GM23338 (cell line): ENCODE measurements around the gene FBXO9. TPM values are rescaled to one million over a fixed set of nuclear protein-coding genes. Genes with fewer than 3 reads are reported as not detected.

Experiments
- ATAC-seq: fragments of 200-7000 bp; cut with Tn5 transposase; 3 replicates; pipeline ENCODE4 v1.9.1; 2020
- DNase-seq: peaks from one replicate; pipeline ENCODE4 v3.0.0-alpha.2; 2015; ENCODE audit warnings: low spot score
- H2AFZ ChIP-seq: fragments of 200-600 bp; sonication (generic); 2 replicates; pipeline ENCODE4 v1.8.0; 2016; ENCODE audit warnings: antibody characterized with exemption, mild to moderate bottlenecking, moderate library complexity
- H3F3A ChIP-seq: fragments of 200-600 bp; sonication (generic); replicated peaks from 2 replicates; pipeline ENCODE4 v1.8.0; 2017; ENCODE audit warnings: antibody characterized with exemption, mixed run types, low read depth
- H3K27ac ChIP-seq: fragments of 200-600 bp; sonication (generic); 2 replicates; pipeline ENCODE4 v1.6.1; 2016; ENCODE audit warnings: low read depth
- H3K27me3 ChIP-seq: fragments of 200-600 bp; sonication (generic); 2 replicates; pipeline ENCODE4 v1.8.0; 2016; ENCODE audit warnings: mild to moderate bottlenecking, mixed run types, moderate library complexity; ENCODE audit not compliant: insufficient read depth
- H3K36me3 ChIP-seq: fragments of 200-600 bp; sonication (generic); 2 replicates; pipeline ENCODE4 v1.8.0; 2016; ENCODE audit warnings: mild to moderate bottlenecking; ENCODE audit not compliant: insufficient read depth
- H3K4me1 ChIP-seq: fragments of 200-600 bp; sonication (generic); 2 replicates; pipeline ENCODE4 v1.8.0; 2016; ENCODE audit warnings: mild to moderate bottlenecking, moderate library complexity; ENCODE audit not compliant: insufficient read depth
- H3K4me2 ChIP-seq: fragments of 200-600 bp; sonication (generic); 2 replicates; pipeline ENCODE4 v1.7.1; 2017; ENCODE audit warnings: mixed run types
- H3K4me3 ChIP-seq: fragments of 200-600 bp; sonication (generic); 2 replicates; pipeline ENCODE4 v1.6.1; 2016; ENCODE audit warnings: mixed run types
- H3K79me2 ChIP-seq: fragments of 200-600 bp; sonication (generic); replicated peaks from 2 replicates; pipeline ENCODE4 v1.8.0; 2017; ENCODE audit warnings: mild to moderate bottlenecking; ENCODE audit not compliant: insufficient read depth
- H3K9me2 ChIP-seq: fragments of 200-600 bp; sonication (generic); 2 replicates; pipeline ENCODE4 v1.8.0; 2017; ENCODE audit not compliant: insufficient read depth
- H4K20me1 ChIP-seq: fragments of 200-600 bp; sonication (generic); replicated peaks from 2 replicates; pipeline ENCODE4 v1.8.0; 2017; ENCODE audit warnings: mild to moderate bottlenecking; ENCODE audit not compliant: insufficient read depth
- H3K27ac Mint-ChIP-seq: 2 replicates; pipeline ENCODE4 v1.8.0; 2020; ENCODE audit warnings: inconsistent platforms, mild to moderate bottlenecking, moderate library complexity, mixed read lengths
- H3K27me3 Mint-ChIP-seq: 3 replicates; pipeline ENCODE4 v1.8.0; 2022; ENCODE audit warnings: low read depth, mild to moderate bottlenecking, moderate library complexity, mixed read lengths, inconsistent platforms; ENCODE audit not compliant: insufficient read depth, poor library complexity
- H3K36me3 Mint-ChIP-seq: 3 replicates; pipeline ENCODE4 v1.8.0; 2021; ENCODE audit warnings: low read depth, mild to moderate bottlenecking, inconsistent platforms, moderate library complexity, mixed read lengths
- H3K4me1 Mint-ChIP-seq: 3 replicates; pipeline ENCODE4 v1.8.0; 2020; ENCODE audit warnings: mild to moderate bottlenecking, inconsistent platforms, mixed read lengths
- H3K4me3 Mint-ChIP-seq: 3 replicates; pipeline ENCODE4 v1.8.0; 2021; ENCODE audit warnings: moderate library complexity, mild to moderate bottlenecking, inconsistent platforms, mixed read lengths
- H3K9me3 Mint-ChIP-seq: 3 replicates; pipeline ENCODE4 v1.8.0; 2020; ENCODE audit warnings: moderate library complexity, mild to moderate bottlenecking, inconsistent platforms, mixed read lengths
- EZH2 ChIP-seq: fragments of 200-600 bp; sonication (generic); IDR thresholded peaks from one replicate; pipeline ENCODE4 v1.8.0; 2017; ENCODE audit warnings: antibody characterized with exemption, mild to moderate bottlenecking, low read depth; ENCODE audit not compliant: unreplicated experiment
- JUNB ChIP-seq: IDR thresholded peaks from one replicate; pipeline ENCODE4 v1.6.1; 2016; ENCODE audit warnings: antibody characterized with exemption; ENCODE audit not compliant: unreplicated experiment
- NANOG ChIP-seq: IDR thresholded peaks from 2 replicates; pipeline ENCODE4 v1.6.1; 2016; ENCODE audit warnings: antibody characterized with exemption, borderline replicate concordance
- POLR2AphosphoS5 ChIP-seq: IDR thresholded peaks from 2 replicates; pipeline ENCODE4 v1.6.1; 2016; ENCODE audit warnings: antibody characterized with exemption, low read depth
- ZNF462 ChIP-seq: fragments of 250-450 bp; sonication (Bioruptor Pico); IDR thresholded peaks from 2 replicates; pipeline ENCODE4 v1.5.0; 2020; ENCODE audit warnings: mild to moderate bottlenecking, moderate library complexity
- polyA plus RNA-seq: library from polyadenylated mRNA; unstranded; fragments of >200 nt; fragmentation: Nextera tagmentation; extraction: Ambion mirVana; gene quantifications from 2 replicates; pipeline ENCODE4 v1.2.1, GENCODE V29; 2016
- total RNA-seq: library from RNA; depleted of rRNA; stranded (reverse); fragments of >200 nt; shearing (Covaris generic); gene quantifications from 2 replicates; pipeline ENCODE4 v1.2.3, GENCODE V29; 2014
- TF ChIP-seq, protein P1 (sequence below), 2 experiments: fragments of 200-600 bp in 1 of 2; sonication (generic) in 1 of 2; conservative IDR thresholded peaks; 2 replicates each; pipeline versions ENCODE4 v1.5.1 to v1.6.1; 2016 to 2017; ENCODE audit warnings: antibody characterized with exemption in 2 of 2, low read depth in 2 of 2, mild to moderate bottlenecking in 2 of 2, moderate library complexity in 1 of 2
- TF ChIP-seq, protein P2 (sequence below): IDR thresholded peaks from one replicate; pipeline ENCODE4 v1.6.1; 2018; ENCODE audit warnings: antibody characterized with exemption; ENCODE audit not compliant: unreplicated experiment

FBXO9 gene
- total and polyA plus RNA-seq, 2 experiments from 2014 or later: 29.8 to 32.8 TPM

DNA sequence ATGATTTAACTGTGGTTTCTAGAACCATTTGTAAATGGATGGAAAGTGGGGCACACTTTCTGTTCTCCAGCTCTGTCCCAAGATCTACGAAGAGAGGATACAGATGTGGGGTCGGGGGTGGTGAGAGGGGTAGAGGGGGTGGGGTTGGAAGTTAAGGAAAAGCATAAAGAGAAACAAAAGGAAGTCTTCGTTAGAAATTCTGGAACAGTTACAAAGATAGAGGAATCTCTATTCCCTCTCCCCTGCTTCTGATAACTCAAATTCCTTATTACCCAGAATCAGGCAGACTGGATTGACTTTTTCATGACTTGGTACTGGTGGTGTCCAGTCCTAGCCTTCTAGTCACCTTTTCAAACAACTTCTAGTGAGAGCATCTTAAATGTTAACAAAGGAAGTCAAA, 78.5 kb downstream of the FBXO9 start:
- Mint-ChIP-seq H3K27me3 (no peaks in the 10 kb centered on the region), H3K4me1 (peaks cover 15% of the 10 kb centered on the region), H3K4me3 (no peak overlapping the region), H3K36me3 (no peaks in the 10 kb centered on the region), H3K27ac (no peak overlapping the region), H3K9me3 (no peaks in the 10 kb centered on the region)
- ATAC-seq (no peak), DNase-seq (no peak)
- no peak overlapping the region for H3K4me2 ChIP-seq
- H2AFZ ChIP-seq: no peak overlapping the region
- H3K27me3 ChIP-seq: no peaks in the 10 kb centered on the region
- H3K4me1 ChIP-seq: 0 out of 2 replicates have a peak, but pooled peaks cover 5% of the 10 kb centered on the region
- no peaks in the 10 kb centered on the region for H3F3A ChIP-seq
- no peak overlapping the region for H3K27ac ChIP-seq
- H3K79me2 ChIP-seq: no peaks in the 10 kb centered on the region
- H3K9me2 ChIP-seq: no peaks in the 10 kb centered on the region
- no peaks in the 10 kb centered on the region for H3K36me3 ChIP-seq
- H3K4me3 ChIP-seq: no peak overlapping the region
- H4K20me1 ChIP-seq: no peaks in the 10 kb centered on the region
- TF ChIP-seq JUNB (no peak), POLR2AphosphoS5 (no peak), NANOG (no peak), EZH2 (no peak), ZNF462 (no peak)
- TF ChIP-seq, protein P1, sequence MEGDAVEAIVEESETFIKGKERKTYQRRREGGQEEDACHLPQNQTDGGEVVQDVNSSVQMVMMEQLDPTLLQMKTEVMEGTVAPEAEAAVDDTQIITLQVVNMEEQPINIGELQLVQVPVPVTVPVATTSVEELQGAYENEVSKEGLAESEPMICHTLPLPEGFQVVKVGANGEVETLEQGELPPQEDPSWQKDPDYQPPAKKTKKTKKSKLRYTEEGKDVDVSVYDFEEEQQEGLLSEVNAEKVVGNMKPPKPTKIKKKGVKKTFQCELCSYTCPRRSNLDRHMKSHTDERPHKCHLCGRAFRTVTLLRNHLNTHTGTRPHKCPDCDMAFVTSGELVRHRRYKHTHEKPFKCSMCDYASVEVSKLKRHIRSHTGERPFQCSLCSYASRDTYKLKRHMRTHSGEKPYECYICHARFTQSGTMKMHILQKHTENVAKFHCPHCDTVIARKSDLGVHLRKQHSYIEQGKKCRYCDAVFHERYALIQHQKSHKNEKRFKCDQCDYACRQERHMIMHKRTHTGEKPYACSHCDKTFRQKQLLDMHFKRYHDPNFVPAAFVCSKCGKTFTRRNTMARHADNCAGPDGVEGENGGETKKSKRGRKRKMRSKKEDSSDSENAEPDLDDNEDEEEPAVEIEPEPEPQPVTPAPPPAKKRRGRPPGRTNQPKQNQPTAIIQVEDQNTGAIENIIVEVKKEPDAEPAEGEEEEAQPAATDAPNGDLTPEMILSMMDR (conservative IDR thresholded peaks at IDR 0.05; ENCODE audit: low read depth in 2 of 2): no peak
- TF ChIP-seq, protein P2, sequence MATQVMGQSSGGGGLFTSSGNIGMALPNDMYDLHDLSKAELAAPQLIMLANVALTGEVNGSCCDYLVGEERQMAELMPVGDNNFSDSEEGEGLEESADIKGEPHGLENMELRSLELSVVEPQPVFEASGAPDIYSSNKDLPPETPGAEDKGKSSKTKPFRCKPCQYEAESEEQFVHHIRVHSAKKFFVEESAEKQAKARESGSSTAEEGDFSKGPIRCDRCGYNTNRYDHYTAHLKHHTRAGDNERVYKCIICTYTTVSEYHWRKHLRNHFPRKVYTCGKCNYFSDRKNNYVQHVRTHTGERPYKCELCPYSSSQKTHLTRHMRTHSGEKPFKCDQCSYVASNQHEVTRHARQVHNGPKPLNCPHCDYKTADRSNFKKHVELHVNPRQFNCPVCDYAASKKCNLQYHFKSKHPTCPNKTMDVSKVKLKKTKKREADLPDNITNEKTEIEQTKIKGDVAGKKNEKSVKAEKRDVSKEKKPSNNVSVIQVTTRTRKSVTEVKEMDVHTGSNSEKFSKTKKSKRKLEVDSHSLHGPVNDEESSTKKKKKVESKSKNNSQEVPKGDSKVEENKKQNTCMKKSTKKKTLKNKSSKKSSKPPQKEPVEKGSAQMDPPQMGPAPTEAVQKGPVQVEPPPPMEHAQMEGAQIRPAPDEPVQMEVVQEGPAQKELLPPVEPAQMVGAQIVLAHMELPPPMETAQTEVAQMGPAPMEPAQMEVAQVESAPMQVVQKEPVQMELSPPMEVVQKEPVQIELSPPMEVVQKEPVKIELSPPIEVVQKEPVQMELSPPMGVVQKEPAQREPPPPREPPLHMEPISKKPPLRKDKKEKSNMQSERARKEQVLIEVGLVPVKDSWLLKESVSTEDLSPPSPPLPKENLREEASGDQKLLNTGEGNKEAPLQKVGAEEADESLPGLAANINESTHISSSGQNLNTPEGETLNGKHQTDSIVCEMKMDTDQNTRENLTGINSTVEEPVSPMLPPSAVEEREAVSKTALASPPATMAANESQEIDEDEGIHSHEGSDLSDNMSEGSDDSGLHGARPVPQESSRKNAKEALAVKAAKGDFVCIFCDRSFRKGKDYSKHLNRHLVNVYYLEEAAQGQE: no peak
